Subcutaneous adipose tissue (tissue), 4 donors: Measurements from ENCODE around the gene OLR1. TPM values are rescaled to one million over a fixed set of nuclear protein-coding genes. Genes with fewer than 3 reads are reported as not detected.

Experiments
- total RNA-seq, 4 donors: library from RNA; depleted of rRNA; stranded (reverse); fragments of >200 nt; gene quantifications; one replicate each; pipeline ENCODE4 v1.1.0, GENCODE V29; 2016
- TF ChIP-seq, protein P1 (sequence below): fragments of 450-650 bp; IDR thresholded peaks from one replicate; pipeline ENCODE4 v1.5.1; 2016; ENCODE audit warnings: low read depth, mild to moderate bottlenecking, control low read depth, antibody characterized with exemption, moderate library complexity

The OLR1 gene
- total RNA-seq = 1 to 10 TPM in 2 of 4 donors, under 1 TPM in 1, not detected in 1; 0.88 to 8.7 (median 3.3) TPM

- TF ChIP-seq, protein P1, sequence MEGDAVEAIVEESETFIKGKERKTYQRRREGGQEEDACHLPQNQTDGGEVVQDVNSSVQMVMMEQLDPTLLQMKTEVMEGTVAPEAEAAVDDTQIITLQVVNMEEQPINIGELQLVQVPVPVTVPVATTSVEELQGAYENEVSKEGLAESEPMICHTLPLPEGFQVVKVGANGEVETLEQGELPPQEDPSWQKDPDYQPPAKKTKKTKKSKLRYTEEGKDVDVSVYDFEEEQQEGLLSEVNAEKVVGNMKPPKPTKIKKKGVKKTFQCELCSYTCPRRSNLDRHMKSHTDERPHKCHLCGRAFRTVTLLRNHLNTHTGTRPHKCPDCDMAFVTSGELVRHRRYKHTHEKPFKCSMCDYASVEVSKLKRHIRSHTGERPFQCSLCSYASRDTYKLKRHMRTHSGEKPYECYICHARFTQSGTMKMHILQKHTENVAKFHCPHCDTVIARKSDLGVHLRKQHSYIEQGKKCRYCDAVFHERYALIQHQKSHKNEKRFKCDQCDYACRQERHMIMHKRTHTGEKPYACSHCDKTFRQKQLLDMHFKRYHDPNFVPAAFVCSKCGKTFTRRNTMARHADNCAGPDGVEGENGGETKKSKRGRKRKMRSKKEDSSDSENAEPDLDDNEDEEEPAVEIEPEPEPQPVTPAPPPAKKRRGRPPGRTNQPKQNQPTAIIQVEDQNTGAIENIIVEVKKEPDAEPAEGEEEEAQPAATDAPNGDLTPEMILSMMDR = no peak
These were observed at the start of gene OLR1 for GRCh38 chr12:10171973-10172728. TSS of gene OLR1 (minus strand) at chr12:10172132. CDS start at chr12:10172077, 55 bp downstream.

GRCh38 chr12:10220398-10221077 lies 48.6 kb upstream of the OLR1 start:
- TF ChIP-seq, protein P1 = no peak

DNA sequence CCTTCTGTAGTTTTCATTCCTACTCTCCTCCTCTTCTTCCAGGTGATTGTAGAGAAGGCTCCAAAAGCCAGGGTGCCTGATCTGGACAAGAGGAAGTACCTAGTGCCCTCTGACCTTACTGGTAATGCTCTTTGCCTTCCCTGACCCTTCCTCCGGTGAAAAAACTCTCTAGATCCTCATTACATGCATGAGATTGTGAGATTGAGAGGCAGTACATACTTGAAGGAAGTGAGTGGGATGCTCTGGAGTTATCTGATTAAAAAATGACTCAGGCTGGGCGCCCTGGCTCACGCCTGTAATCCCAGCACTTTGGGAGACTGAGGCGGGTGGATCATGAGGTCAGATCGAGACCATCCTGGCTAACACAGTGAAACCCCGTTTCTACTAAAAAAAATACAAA lies 46.1 kb upstream of the OLR1 start:
- TF ChIP-seq, protein P1 = no peak

DNA sequence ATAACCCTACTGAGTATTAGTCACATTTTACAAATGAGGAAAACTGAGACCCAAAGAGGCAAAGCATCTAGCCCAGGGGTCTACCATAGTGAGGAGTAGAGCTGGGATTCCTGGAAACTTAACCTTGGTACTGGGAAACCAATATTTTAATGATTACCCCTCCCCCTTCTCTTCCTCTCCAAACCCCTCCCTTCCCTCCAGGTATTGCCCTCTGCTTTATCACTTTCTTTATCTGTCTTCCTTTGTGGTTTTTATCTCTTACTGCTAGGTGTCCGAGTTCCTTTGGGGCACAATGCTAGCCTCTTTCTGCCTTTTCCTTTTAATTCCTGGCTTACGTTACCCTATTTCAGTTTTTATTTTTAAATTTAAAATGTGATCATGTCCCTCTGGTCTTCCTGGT lies 43.5 kb upstream of the OLR1 start:
- TF ChIP-seq, protein P1 = no peak

- TF ChIP-seq, protein P1 = no peak
These were observed 42.9 kb upstream of the OLR1 start for GRCh38 chr12:10214895-10215267.

- TF ChIP-seq, protein P1 = no peak
These were observed 42.4 kb upstream of the OLR1 start for GRCh38 chr12:10214136-10214894.
